IPS-15b (cell line): Measurements from ENCODE around the gene GPR149.

Experiments used
- H3K27me3 ChIP-seq: one replicate; pipeline ENCODE4 v1.6.1; 2013; ENCODE audit warnings: low read length; ENCODE audit not compliant: control insufficient read depth, insufficient read depth
- H3K36me3 ChIP-seq: one replicate; pipeline ENCODE4 v1.6.1; 2013; ENCODE audit warnings: low read length; ENCODE audit not compliant: control insufficient read depth, insufficient read depth
- H3K4me1 ChIP-seq: one replicate; pipeline ENCODE4 v1.6.1; 2013; ENCODE audit warnings: mild to moderate bottlenecking, low read length; ENCODE audit not compliant: control insufficient read depth, insufficient read depth
- H3K4me3 ChIP-seq: one replicate; pipeline ENCODE4 v1.5.1; 2013; ENCODE audit warnings: low read depth, low read length
- H3K9ac ChIP-seq: one replicate; pipeline ENCODE4 v1.6.1; 2013; ENCODE audit warnings: low read depth, mild to moderate bottlenecking, low read length
- H3K9me3 ChIP-seq: one replicate; pipeline ENCODE4 v1.6.1; 2013; ENCODE audit warnings: mild to moderate bottlenecking, low read length; ENCODE audit not compliant: control insufficient read depth, insufficient read depth

GPR149 gene

GRCh38 chr3:154294016-154294415 lies 136.0 kb downstream of the GPR149 start:
- H3K9me3 ChIP-seq = no peaks in the 10 kb centered on the region
- no peaks in the 10 kb centered on the region for H3K27me3 ChIP-seq
- H3K4me3 ChIP-seq = no peak overlapping the region
- H3K4me1 ChIP-seq = no peaks in the 10 kb centered on the region
- H3K36me3 ChIP-seq = peaks cover 9% of the 10 kb centered on the region
- H3K9ac ChIP-seq = no peak overlapping the region

- H3K4me1 ChIP-seq = no peaks in the 10 kb centered on the region
- H3K9me3 ChIP-seq = no peaks in the 10 kb centered on the region
- H3K36me3 ChIP-seq = peaks cover 8% of the 10 kb centered on the region
- H3K27me3 ChIP-seq = no peaks in the 10 kb centered on the region
- H3K9ac ChIP-seq = no peak overlapping the region
- no peak overlapping the region for H3K4me3 ChIP-seq
Measured at GRCh38 chr3:154290187-154290586, 139.8 kb downstream of the GPR149 start.
